H1 (cell line): ENCODE data around the gene BEST2. TPM values are rescaled to one million over a fixed set of nuclear protein-coding genes. Genes with fewer than 3 reads are reported as not detected.

ENCODE experiments used
- BRCA1 ChIP-seq: IDR thresholded peaks from 2 replicates; pipeline ENCODE4 v1.6.1; 2012; ENCODE audit warnings: low read depth, low read length, improper control_type of control experiment
- CBX8 ChIP-seq: fragments of 300-800, 300-1000 bp; sonication (generic); IDR thresholded peaks from 2 replicates; pipeline ENCODE4 v1.7.1; 2016; ENCODE audit warnings: low read depth, low read length, borderline replicate concordance
- SIRT6 ChIP-seq: IDR thresholded peaks from one replicate; pipeline ENCODE4 v1.7.1; 2012; ENCODE audit warnings: low read length, inconsistent platforms
- SIX5 ChIP-seq: IDR thresholded peaks from 2 replicates; pipeline ENCODE4 v1.6.1; 2011; ENCODE audit warnings: mild to moderate bottlenecking, low read depth, low read length
- TBP ChIP-seq: IDR thresholded peaks from 2 replicates; pipeline ENCODE4 v1.6.1; 2011; ENCODE audit warnings: low read depth, low read length, improper control_type of control experiment
- polyA plus RNA-seq, 7 experiments: library from polyadenylated mRNA; depleted of rRNA in 3 of 7; stranded (reverse) in 5 of 7; unstranded in 2 of 7; fragments of >200 nt in 5 of 7; fragments of 200-250 nt in 2 of 7; gene quantifications; 1 replicate in 5 of 7; 2 replicates in 1 of 7; 4 replicates in 1 of 7; pipeline versions ENCODE4 v1.2.1 to v1.2.3, GENCODE V29; 2011 to 2013; ENCODE audit warnings: missing spikeins in 2 of 7, mixed read lengths in 2 of 7
- total RNA-seq: library from RNA; stranded (reverse); fragmentation: NEBNext Ultra II Directional; extraction: Animal tissue kit (Norgen Biotek cat#: 25700); gene quantifications from 2 replicates; pipeline ENCODE4 v1.2.1, GENCODE V29; 2021
- TF ChIP-seq, protein P1 (sequence below): fragments of 300-600 bp; sonication (generic); IDR thresholded peaks from 2 replicates; pipeline ENCODE4 v1.7.1; 2012; ENCODE audit warnings: low read length, moderate library complexity, mild to moderate bottlenecking, inconsistent platforms; ENCODE audit not compliant: insufficient replicate concordance
- TF ChIP-seq, protein P2 (sequence below): IDR thresholded peaks from 2 replicates; pipeline ENCODE4 v1.6.1; 2011; ENCODE audit warnings: low read length, improper control_type of control experiment
- TF ChIP-seq, protein P3 (sequence below): IDR thresholded peaks from 2 replicates; pipeline ENCODE4 v1.6.1; 2011; ENCODE audit warnings: low read depth, mild to moderate bottlenecking, low read length; ENCODE audit not compliant: insufficient read depth

BEST2 gene
- total and polyA plus RNA-seq, 2 of the 8 experiments (the other 6 are each of a cell fraction or from before 2014, with no cell fraction given), result 4.6 to 7.3 TPM

- TF ChIP-seq CBX8 (no peak), TBP (no peak; the same call in none of the 2 replicates), SIRT6 (no peak), SIX5 (no peak), BRCA1 (peak; percentile 39; the same call in 1 of the 2 replicates)
- TF ChIP-seq, protein P1, sequence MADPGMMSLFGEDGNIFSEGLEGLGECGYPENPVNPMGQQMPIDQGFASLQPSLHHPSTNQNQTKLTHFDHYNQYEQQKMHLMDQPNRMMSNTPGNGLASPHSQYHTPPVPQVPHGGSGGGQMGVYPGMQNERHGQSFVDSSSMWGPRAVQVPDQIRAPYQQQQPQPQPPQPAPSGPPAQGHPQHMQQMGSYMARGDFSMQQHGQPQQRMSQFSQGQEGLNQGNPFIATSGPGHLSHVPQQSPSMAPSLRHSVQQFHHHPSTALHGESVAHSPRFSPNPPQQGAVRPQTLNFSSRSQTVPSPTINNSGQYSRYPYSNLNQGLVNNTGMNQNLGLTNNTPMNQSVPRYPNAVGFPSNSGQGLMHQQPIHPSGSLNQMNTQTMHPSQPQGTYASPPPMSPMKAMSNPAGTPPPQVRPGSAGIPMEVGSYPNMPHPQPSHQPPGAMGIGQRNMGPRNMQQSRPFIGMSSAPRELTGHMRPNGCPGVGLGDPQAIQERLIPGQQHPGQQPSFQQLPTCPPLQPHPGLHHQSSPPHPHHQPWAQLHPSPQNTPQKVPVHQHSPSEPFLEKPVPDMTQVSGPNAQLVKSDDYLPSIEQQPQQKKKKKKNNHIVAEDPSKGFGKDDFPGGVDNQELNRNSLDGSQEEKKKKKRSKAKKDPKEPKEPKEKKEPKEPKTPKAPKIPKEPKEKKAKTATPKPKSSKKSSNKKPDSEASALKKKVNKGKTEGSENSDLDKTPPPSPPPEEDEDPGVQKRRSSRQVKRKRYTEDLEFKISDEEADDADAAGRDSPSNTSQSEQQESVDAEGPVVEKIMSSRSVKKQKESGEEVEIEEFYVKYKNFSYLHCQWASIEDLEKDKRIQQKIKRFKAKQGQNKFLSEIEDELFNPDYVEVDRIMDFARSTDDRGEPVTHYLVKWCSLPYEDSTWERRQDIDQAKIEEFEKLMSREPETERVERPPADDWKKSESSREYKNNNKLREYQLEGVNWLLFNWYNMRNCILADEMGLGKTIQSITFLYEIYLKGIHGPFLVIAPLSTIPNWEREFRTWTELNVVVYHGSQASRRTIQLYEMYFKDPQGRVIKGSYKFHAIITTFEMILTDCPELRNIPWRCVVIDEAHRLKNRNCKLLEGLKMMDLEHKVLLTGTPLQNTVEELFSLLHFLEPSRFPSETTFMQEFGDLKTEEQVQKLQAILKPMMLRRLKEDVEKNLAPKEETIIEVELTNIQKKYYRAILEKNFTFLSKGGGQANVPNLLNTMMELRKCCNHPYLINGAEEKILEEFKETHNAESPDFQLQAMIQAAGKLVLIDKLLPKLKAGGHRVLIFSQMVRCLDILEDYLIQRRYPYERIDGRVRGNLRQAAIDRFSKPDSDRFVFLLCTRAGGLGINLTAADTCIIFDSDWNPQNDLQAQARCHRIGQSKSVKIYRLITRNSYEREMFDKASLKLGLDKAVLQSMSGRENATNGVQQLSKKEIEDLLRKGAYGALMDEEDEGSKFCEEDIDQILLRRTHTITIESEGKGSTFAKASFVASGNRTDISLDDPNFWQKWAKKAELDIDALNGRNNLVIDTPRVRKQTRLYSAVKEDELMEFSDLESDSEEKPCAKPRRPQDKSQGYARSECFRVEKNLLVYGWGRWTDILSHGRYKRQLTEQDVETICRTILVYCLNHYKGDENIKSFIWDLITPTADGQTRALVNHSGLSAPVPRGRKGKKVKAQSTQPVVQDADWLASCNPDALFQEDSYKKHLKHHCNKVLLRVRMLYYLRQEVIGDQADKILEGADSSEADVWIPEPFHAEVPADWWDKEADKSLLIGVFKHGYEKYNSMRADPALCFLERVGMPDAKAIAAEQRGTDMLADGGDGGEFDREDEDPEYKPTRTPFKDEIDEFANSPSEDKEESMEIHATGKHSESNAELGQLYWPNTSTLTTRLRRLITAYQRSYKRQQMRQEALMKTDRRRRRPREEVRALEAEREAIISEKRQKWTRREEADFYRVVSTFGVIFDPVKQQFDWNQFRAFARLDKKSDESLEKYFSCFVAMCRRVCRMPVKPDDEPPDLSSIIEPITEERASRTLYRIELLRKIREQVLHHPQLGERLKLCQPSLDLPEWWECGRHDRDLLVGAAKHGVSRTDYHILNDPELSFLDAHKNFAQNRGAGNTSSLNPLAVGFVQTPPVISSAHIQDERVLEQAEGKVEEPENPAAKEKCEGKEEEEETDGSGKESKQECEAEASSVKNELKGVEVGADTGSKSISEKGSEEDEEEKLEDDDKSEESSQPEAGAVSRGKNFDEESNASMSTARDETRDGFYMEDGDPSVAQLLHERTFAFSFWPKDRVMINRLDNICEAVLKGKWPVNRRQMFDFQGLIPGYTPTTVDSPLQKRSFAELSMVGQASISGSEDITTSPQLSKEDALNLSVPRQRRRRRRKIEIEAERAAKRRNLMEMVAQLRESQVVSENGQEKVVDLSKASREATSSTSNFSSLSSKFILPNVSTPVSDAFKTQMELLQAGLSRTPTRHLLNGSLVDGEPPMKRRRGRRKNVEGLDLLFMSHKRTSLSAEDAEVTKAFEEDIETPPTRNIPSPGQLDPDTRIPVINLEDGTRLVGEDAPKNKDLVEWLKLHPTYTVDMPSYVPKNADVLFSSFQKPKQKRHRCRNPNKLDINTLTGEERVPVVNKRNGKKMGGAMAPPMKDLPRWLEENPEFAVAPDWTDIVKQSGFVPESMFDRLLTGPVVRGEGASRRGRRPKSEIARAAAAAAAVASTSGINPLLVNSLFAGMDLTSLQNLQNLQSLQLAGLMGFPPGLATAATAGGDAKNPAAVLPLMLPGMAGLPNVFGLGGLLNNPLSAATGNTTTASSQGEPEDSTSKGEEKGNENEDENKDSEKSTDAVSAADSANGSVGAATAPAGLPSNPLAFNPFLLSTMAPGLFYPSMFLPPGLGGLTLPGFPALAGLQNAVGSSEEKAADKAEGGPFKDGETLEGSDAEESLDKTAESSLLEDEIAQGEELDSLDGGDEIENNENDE, result no peak
- TF ChIP-seq, protein P2, sequence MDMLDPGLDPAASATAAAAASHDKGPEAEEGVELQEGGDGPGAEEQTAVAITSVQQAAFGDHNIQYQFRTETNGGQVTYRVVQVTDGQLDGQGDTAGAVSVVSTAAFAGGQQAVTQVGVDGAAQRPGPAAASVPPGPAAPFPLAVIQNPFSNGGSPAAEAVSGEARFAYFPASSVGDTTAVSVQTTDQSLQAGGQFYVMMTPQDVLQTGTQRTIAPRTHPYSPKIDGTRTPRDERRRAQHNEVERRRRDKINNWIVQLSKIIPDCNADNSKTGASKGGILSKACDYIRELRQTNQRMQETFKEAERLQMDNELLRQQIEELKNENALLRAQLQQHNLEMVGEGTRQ, result peak; percentile 97
- TF ChIP-seq, protein P3, sequence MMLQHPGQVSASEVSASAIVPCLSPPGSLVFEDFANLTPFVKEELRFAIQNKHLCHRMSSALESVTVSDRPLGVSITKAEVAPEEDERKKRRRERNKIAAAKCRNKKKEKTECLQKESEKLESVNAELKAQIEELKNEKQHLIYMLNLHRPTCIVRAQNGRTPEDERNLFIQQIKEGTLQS, result peak; percentile 87
Measured at GRCh38 chr19:12774588-12775555, 23.3 kb downstream of the BEST2 start, which contains the start of gene HOOK2 (continued).
